ENCODE measurements around the gene ATP5IF1. TPM values are rescaled to one million over a fixed set of nuclear protein-coding genes. Genes with fewer than 3 reads are reported as not detected.

The ATP5IF1 gene
- total RNA-seq, 4 donors from 2014 or later, result 131 to 503 (median 344) TPM

- in situ Hi-C loops (cut with MboI; ENCODE audit: low pct_ligation_motif_present in 1 of 4, low pct_unique_long_range_greater_than_20kb in 1 of 4, low sequenced_read_pairs in 3 of 4) (loop anchor here in 1 of 4 donors (25.0 kb wide), 1 partner anchor 264 kb away; the partner anchor contains the start of gene RCC1), intact Hi-C loops (cut with DNase I; ENCODE audit: low total_unique reads) (no loop called here)
- DNase-seq, result peak; percentile 89
- no peaks in the 10 kb centered on the region for H3K36me3 ChIP-seq
- WGBS, 2 donors (ENCODE audit: low coverage in 1 of 2), result 0% methylated on average over 7 to 12 of the region's 12 CpGs
- H3K9me3 ChIP-seq, result no peaks in the 10 kb centered on the region
- peaks cover 25 to 65% (median 39%) of the 10 kb centered on the region in 4 donors for H3K4me1 ChIP-seq
- peak overlapping the region; percentile 89 to 95 (median 91) for H3K27ac ChIP-seq
- peak overlapping the region in 2 of 4 donors; percentile 3 to 9 for H3K4me3 ChIP-seq
- TF ChIP-seq POLR2AphosphoS5 (IDR thresholded peaks at IDR 0.05) (no peak), CTCF (IDR thresholded peaks at IDR 0.05) (peak; percentile 90 to 95 (median 93)), POLR2A (IDR thresholded peaks at IDR 0.05) (no peak), EP300 (IDR thresholded peaks at IDR 0.05; ENCODE audit: low read depth) (no peak)
- no peaks in the 10 kb centered on the region for H3K27me3 ChIP-seq
Observed at GRCh38 chr1:28248273-28249012, 12.5 kb downstream of the ATP5IF1 start.

GRCh38 chr1:28249013-28249865, 13.3 kb downstream of the ATP5IF1 start:
- intact Hi-C loops (cut with DNase I; ENCODE audit: low total_unique reads), result no loop called here
- TF ChIP-seq CTCF (IDR thresholded peaks at IDR 0.05), result no peak
- TF ChIP-seq POLR2A (IDR thresholded peaks at IDR 0.05), result no peak
- no peak for TF ChIP-seq EP300 (IDR thresholded peaks at IDR 0.05; ENCODE audit: low read depth)
- TF ChIP-seq POLR2AphosphoS5 (IDR thresholded peaks at IDR 0.05), result no peak
- Histone ChIP-seq H3K27me3 (no peaks in the 10 kb centered on the region), H3K4me3 (peak overlapping the region in 2 of 4 donors; percentile 3 to 9), H3K36me3 (no peaks in the 10 kb centered on the region), H3K27ac (peak overlapping the region; percentile 89 to 95 (median 91)), H3K9me3 (no peaks in the 10 kb centered on the region), H3K4me1 (peaks cover 22 to 57% (median 36%) of the 10 kb centered on the region in 4 donors)
- in situ Hi-C loops (cut with MboI; ENCODE audit: low pct_ligation_motif_present in 1 of 4, low pct_unique_long_range_greater_than_20kb in 1 of 4, low sequenced_read_pairs in 3 of 4), result loop anchor here in 1 of 4 donors (25.0 kb wide), 1 partner anchor 263 kb away; the partner anchor contains the start of gene RCC1
- 28 to 51% methylated on average over 2 to 3 of the region's 3 CpGs for WGBS, 2 donors (ENCODE audit: low coverage in 1 of 2)
- DNase-seq, result peak; percentile 50

GRCh38 chr1:28249866-28250295, 14.0 kb downstream of the ATP5IF1 start:
- TF ChIP-seq POLR2AphosphoS5 (IDR thresholded peaks at IDR 0.05), result no peak
- TF ChIP-seq EP300 (IDR thresholded peaks at IDR 0.05; ENCODE audit: low read depth), result no peak
- TF ChIP-seq POLR2A (IDR thresholded peaks at IDR 0.05), result no peak
- no peak for TF ChIP-seq CTCF (IDR thresholded peaks at IDR 0.05)
- in situ Hi-C loops (cut with MboI; ENCODE audit: low pct_ligation_motif_present in 1 of 4, low pct_unique_long_range_greater_than_20kb in 1 of 4, low sequenced_read_pairs in 3 of 4), result loop anchor here in 2 of 4 donors (10.0 to 25.0 kb wide), 2 partner anchors 75 to 262 kb away; partner anchors contain the start of genes MED18 (in 2 of the 2) and RCC1 (in 1 of the 2)
- Histone ChIP-seq H3K4me1 (peaks cover 18 to 51% (median 33%) of the 10 kb centered on the region in 4 donors), H3K27me3 (no peaks in the 10 kb centered on the region), H3K4me3 (no peak overlapping the region), H3K9me3 (no peaks in the 10 kb centered on the region), H3K36me3 (no peaks in the 10 kb centered on the region), H3K27ac (peak overlapping the region in 3 of 4 donors; percentile 89 to 95 (median 91))
- whole genome bisulfite sequencing, 2 donors (ENCODE audit: low coverage in 1 of 2), result 39 to 68% methylated on average over 4 of the region's 4 CpGs
- DNase-seq, result no peak
- intact Hi-C loops (cut with DNase I; ENCODE audit: low total_unique reads), result loop anchor here (10.0 kb wide), 1 partner anchor 75 kb away; the partner anchor contains the start of gene MED18

Data from transverse colon (tissue), 4 donors.